ENCODE measurements around the gene ANK3. TPM values are rescaled to one million over a fixed set of nuclear protein-coding genes. Genes with fewer than 3 reads are reported as not detected.

ANK3 gene
- total and polyA plus RNA-seq, 2 donors (not counting 3 experiments of a cell fraction or from before 2014, with no cell fraction given), result 0.88 to 8.5 TPM

DNA sequence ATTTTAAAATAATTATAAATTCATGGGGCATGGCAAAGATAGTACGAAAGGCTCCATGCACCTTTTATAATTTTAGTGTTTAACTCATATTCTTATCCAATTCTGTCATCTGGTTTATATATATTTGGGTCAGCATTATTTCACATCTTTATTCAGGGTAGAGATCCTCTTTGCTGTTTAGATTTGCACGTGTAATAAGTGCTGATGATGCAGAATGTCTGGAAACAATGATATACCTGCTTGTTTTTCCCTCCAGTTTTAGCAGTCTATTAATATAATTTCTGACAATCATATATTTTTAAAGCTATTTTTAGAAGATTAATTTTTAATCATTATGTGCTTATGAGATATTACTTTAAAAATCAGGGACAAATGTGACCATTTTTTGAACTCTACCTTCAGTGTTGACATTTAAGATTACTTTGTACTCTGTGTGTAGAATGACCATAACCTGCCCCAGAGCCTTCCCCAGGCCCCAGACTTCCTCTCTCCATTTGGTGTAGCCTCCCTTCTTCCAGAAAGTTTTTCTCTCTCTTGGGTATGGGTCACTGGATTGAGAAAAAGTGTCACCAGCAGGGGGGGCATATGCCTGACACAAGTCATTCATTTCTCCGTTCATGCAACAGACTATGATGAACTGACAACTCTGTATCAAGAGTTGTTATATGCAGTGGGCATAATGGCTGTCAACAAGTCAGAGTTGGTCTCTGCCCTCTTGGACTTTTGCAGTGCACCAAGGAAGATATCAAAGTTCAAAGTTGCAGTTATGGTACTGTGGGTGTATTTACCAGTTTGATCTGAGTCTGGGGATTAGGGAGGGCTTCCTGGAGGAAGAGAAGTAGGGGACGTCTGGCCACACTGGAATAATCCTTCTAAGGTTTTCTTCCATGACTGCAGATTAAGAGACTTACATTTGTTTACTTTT, 290.7 kb downstream of the ANK3 start:
- H4K20me1 ChIP-seq (replicated peaks; ENCODE audit: control insufficient read depth, extremely low read depth, insufficient read depth, low read length), result no peaks in the 10 kb centered on the region
- TF ChIP-seq, protein P1, sequence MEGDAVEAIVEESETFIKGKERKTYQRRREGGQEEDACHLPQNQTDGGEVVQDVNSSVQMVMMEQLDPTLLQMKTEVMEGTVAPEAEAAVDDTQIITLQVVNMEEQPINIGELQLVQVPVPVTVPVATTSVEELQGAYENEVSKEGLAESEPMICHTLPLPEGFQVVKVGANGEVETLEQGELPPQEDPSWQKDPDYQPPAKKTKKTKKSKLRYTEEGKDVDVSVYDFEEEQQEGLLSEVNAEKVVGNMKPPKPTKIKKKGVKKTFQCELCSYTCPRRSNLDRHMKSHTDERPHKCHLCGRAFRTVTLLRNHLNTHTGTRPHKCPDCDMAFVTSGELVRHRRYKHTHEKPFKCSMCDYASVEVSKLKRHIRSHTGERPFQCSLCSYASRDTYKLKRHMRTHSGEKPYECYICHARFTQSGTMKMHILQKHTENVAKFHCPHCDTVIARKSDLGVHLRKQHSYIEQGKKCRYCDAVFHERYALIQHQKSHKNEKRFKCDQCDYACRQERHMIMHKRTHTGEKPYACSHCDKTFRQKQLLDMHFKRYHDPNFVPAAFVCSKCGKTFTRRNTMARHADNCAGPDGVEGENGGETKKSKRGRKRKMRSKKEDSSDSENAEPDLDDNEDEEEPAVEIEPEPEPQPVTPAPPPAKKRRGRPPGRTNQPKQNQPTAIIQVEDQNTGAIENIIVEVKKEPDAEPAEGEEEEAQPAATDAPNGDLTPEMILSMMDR (IDR thresholded peaks at IDR 0.05; ENCODE audit: extremely low read depth in 1 of 2, insufficient read depth in 1 of 2, low read depth in 1 of 2, low read length in 2 of 2), result peak; percentile 34 to 43
- no peak for TF ChIP-seq JUN (IDR thresholded peaks at IDR 0.05; ENCODE audit: borderline replicate concordance, insufficient read depth, insufficient read length, low read depth)
- no peak overlapping the region for H3K27ac ChIP-seq (ENCODE audit: insufficient read depth, low read depth, low read length)
- no peak overlapping the region for H2AFZ ChIP-seq (ENCODE audit: low read depth, low read length)
- CTCF ChIA-PET, result interaction anchor here (1.6 to 6.8 kb wide), 8 partner anchors 98 to 547 kb away, joined by 4 to 128 read pairs (median 18); no protein-coding TSS in a partner anchor
- DNase-seq (ENCODE audit: low read depth, low spot score), result peak; percentile 28
- H3K4me3 ChIP-seq (replicated peaks in 1 of 3; ENCODE audit: insufficient read depth in 1 of 3, low read depth in 1 of 3, low read length in 3 of 3), result no peak overlapping the region
- POLR2A ChIA-PET, result interaction anchor here (0.6 kb wide), 1 partner anchor 15 kb away, joined by 10 read pairs; no protein-coding TSS in a partner anchor
- peak; percentile 63 for FAIRE-seq
- no peaks in the 10 kb centered on the region for H3K36me3 ChIP-seq (ENCODE audit: control insufficient read depth in 2 of 2, extremely low read depth in 1 of 2, insufficient read depth in 2 of 2, low read length in 2 of 2)
- no peak overlapping the region for H3K4me2 ChIP-seq (ENCODE audit: insufficient read depth, low read length)
- H3K4me1 ChIP-seq (ENCODE audit: control insufficient read depth, extremely low read depth, insufficient read depth, low read length), result no peaks in the 10 kb centered on the region
- H3K27me3 ChIP-seq (ENCODE audit: control insufficient read depth in 2 of 2, insufficient read depth in 2 of 2, low read length in 2 of 2), result no peaks in the 10 kb centered on the region
- no peaks in the 10 kb centered on the region for H3K9me1 ChIP-seq (replicated peaks; ENCODE audit: control insufficient read depth, extremely low read depth, insufficient read depth, low read length)
- intact Hi-C loops (cut with micrococcal nuclease), result no loop called here
- H3K79me2 ChIP-seq (ENCODE audit: control insufficient read depth, insufficient read depth, low read length), result no peaks in the 10 kb centered on the region
- dilution Hi-C loops (cut with MboI; ENCODE audit: extremely low pct_ligation_motif_present, low sequenced_read_pairs), result no loop called here
- H3K9me3 ChIP-seq (replicated peaks; ENCODE audit: control insufficient read depth, insufficient read depth, low read length), result no peaks in the 10 kb centered on the region
- H3K9ac ChIP-seq (replicated peaks; ENCODE audit: extremely low read depth, insufficient read depth, low read length), result no peak overlapping the region
- no TSS peak for BruUV-seq (replicated peaks)
